Measurements from ENCODE around the gene SLC22A1.

GRCh38 chr6:160120087-160120486 is 1.5 kb upstream of the SLC22A1 start:
- TF ChIP-seq CTCF (IDR thresholded peaks at IDR 0.05; ENCODE audit: poor library complexity, severe bottlenecking) (no peak), SMC3 (conservative IDR thresholded peaks at IDR 0.05; ENCODE audit: poor library complexity) (no peak), POLR2AphosphoS5 (IDR thresholded peaks at IDR 0.05) (no peak), EZH2 (IDR thresholded peaks at IDR 0.05; ENCODE audit: borderline replicate concordance, insufficient read depth, low read length, poor library complexity, severe bottlenecking) (no peak), EP300 (conservative IDR thresholded peaks at IDR 0.05; ENCODE audit: poor library complexity, severe bottlenecking) (no peak)
- TF ChIP-seq, protein P1, sequence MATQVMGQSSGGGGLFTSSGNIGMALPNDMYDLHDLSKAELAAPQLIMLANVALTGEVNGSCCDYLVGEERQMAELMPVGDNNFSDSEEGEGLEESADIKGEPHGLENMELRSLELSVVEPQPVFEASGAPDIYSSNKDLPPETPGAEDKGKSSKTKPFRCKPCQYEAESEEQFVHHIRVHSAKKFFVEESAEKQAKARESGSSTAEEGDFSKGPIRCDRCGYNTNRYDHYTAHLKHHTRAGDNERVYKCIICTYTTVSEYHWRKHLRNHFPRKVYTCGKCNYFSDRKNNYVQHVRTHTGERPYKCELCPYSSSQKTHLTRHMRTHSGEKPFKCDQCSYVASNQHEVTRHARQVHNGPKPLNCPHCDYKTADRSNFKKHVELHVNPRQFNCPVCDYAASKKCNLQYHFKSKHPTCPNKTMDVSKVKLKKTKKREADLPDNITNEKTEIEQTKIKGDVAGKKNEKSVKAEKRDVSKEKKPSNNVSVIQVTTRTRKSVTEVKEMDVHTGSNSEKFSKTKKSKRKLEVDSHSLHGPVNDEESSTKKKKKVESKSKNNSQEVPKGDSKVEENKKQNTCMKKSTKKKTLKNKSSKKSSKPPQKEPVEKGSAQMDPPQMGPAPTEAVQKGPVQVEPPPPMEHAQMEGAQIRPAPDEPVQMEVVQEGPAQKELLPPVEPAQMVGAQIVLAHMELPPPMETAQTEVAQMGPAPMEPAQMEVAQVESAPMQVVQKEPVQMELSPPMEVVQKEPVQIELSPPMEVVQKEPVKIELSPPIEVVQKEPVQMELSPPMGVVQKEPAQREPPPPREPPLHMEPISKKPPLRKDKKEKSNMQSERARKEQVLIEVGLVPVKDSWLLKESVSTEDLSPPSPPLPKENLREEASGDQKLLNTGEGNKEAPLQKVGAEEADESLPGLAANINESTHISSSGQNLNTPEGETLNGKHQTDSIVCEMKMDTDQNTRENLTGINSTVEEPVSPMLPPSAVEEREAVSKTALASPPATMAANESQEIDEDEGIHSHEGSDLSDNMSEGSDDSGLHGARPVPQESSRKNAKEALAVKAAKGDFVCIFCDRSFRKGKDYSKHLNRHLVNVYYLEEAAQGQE (IDR thresholded peaks at IDR 0.05; ENCODE audit: borderline replicate concordance) = no peak
